ENCODE results near the gene MAGOHB. TPM values are rescaled to one million over a fixed set of nuclear protein-coding genes. Genes with fewer than 3 reads are reported as not detected.

Gene MAGOHB
- total RNA-seq, 1 experiment from 2014 or later = 62.0 TPM

- DNase-seq (ENCODE audit: low read depth, low spot score) = no peak
- in situ Hi-C loops (cut with HindIII; ENCODE audit: low pct_unique_long_range_greater_than_20kb, low sequenced_read_pairs) = no loop called here
Observed at GRCh38 chr12:10567813-10568212, 45.6 kb downstream of the MAGOHB start.

GRCh38 chr12:10563966-10564365 is 49.4 kb downstream of the MAGOHB start:
- no peak for DNase-seq (ENCODE audit: low read depth, low spot score)
- in situ Hi-C loops (cut with HindIII; ENCODE audit: low pct_unique_long_range_greater_than_20kb, low sequenced_read_pairs) = no loop called here

DNA sequence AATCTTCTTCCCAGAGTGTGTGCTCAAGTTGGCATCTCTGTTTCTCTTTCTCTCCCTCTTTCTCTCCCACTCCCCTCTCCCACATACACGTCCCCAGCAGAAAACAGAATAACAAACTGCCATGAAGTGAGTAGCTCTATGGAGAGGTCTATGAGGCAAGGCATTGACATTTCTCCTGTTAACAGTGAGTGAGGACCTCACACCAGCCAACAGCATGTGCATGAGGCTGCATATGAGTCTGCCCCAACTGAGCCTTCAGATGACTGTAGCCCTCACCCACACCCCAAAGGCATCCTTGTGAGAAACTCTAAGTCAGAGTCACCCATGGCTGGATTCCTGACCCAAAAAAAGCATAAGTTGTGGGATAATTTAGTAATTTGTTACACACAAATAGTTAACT is 50.4 kb downstream of the MAGOHB start:
- in situ Hi-C loops (cut with HindIII; ENCODE audit: low pct_unique_long_range_greater_than_20kb, low sequenced_read_pairs) = no loop called here
- no peak for DNase-seq (ENCODE audit: low read depth, low spot score)

GRCh38 chr12:10562306-10562933 is 51.0 kb downstream of the MAGOHB start:
- DNase-seq (ENCODE audit: low read depth, low spot score) = peak; percentile 62
- in situ Hi-C loops (cut with HindIII; ENCODE audit: low pct_unique_long_range_greater_than_20kb, low sequenced_read_pairs) = no loop called here

DNA sequence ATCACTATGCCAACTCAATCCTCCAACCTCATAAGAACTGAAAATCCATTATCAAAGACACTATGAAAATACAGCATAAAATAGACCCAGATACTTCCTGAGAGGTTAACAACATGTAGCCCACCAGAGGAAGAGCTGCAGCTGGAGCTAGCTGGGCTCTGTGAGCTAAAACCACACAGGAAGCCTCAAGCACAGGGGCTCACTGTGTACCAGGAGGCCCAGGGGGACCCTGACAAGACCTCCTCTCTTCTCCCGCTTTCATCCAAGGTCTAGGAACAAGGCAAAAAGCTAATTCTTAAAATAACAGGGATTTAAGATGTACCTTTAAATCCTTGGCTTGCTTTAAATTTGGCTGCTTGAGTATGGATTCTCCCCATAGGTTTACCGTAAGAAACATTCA is 54.2 kb downstream of the MAGOHB start:
- in situ Hi-C loops (cut with HindIII; ENCODE audit: low pct_unique_long_range_greater_than_20kb, low sequenced_read_pairs) = no loop called here
- no peak for DNase-seq (ENCODE audit: low read depth, low spot score)

DNA sequence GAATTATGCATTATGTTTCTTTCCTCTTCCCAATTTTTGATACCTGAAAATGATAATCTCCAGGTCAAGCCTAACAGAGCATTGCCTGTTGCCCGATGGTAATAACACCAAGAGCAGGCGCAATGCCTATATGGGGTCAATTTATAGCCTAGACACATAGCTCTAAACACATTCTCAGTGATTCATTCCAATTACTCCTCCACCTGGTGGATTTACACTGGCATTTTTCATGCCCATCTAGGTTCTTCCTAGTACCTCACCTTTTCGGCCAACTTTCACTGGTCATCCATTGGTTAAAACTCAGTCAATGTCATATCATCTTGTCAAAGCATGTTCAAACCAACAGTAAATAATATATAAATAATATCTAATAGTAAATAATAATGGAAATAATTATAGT is 54.6 kb downstream of the MAGOHB start:
- in situ Hi-C loops (cut with HindIII; ENCODE audit: low pct_unique_long_range_greater_than_20kb, low sequenced_read_pairs) = no loop called here
- no peak for DNase-seq (ENCODE audit: low read depth, low spot score)

DNA sequence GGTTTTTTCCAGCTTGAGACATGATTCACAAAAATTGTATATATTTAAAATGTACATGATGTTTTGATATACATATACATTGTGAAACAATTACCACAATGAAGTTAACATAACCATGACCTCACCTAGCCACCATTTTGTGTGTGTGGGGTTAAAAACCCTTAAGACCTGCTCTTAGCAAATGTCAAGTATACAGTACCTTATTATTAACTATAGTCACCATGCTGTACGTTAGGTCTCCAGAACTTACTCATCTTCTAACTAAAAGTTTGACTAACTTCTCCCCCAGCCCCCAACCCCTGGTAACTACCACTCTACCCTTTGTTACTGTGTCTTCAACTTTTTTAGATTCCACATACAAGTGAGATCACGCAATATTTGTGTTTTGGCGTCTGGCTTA is 55.1 kb downstream of the MAGOHB start:
- in situ Hi-C loops (cut with HindIII; ENCODE audit: low pct_unique_long_range_greater_than_20kb, low sequenced_read_pairs) = no loop called here

GRCh38 chr12:10557766-10558165 is 55.6 kb downstream of the MAGOHB start:
- in situ Hi-C loops (cut with HindIII; ENCODE audit: low pct_unique_long_range_greater_than_20kb, low sequenced_read_pairs) = no loop called here
- no peak for DNase-seq (ENCODE audit: low read depth, low spot score)

More for the DNA sequence above, 55.1 kb downstream of the MAGOHB start:
- DNase-seq (ENCODE audit: low read depth, low spot score) = no peak

- DNase-seq (ENCODE audit: low read depth, low spot score) = no peak
Observed at GRCh38 chr12:10557329-10557728, 56.1 kb downstream of the MAGOHB start.

GRCh38 chr12:10554756-10555481 is 58.5 kb downstream of the MAGOHB start:
- DNase-seq (ENCODE audit: low read depth, low spot score) = no peak
- in situ Hi-C loops (cut with HindIII; ENCODE audit: low pct_unique_long_range_greater_than_20kb, low sequenced_read_pairs) = no loop called here

More at GRCh38 chr12:10557329-10557728, 56.1 kb downstream of the MAGOHB start:
- in situ Hi-C loops (cut with HindIII; ENCODE audit: low pct_unique_long_range_greater_than_20kb, low sequenced_read_pairs) = no loop called here

DNA sequence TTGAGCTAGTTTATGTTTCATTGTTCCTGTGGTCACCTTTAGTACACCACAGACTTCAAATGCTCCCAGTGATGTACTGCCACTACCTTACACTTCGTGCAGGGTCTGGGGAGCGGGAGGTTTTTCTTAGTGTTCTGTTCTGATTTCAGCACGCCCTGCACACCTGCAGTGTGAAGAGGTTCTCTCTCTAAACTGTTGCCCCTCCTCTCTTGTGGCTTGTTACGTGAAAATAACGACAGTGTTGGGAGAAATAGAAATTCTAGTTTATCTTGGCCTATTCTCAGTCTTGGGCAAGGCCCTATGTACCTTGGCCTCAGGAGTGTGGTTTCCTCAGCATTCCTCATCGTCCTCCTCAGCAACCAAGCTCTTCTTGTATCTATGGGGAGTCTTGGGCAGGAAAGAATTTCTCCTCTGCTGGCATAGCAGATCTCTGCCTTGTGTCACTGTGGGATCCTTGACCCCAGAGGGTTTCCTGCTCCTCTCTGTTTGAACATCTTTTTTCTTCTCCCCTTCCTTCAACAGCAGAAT is 59.1 kb downstream of the MAGOHB start:
- in situ Hi-C loops (cut with HindIII; ENCODE audit: low pct_unique_long_range_greater_than_20kb, low sequenced_read_pairs) = no loop called here

More for the DNA sequence above, 59.1 kb downstream of the MAGOHB start:
- DNase-seq (ENCODE audit: low read depth, low spot score) = no peak

Other genes starting within 250 kb of the MAGOHB start
- gene KLRK1, start 223.6 kb downstream of the MAGOHB start, total RNA-seq (2014; rRNA removed; shearing (Covaris generic)) = 0.50 and 1.2 TPM in 2 replicates
- gene KLRC4, start 203.9 kb downstream of the MAGOHB start, total RNA-seq (2014; rRNA removed; shearing (Covaris generic)) = 0.16 TPM in 1 of 2 replicates, not detected in the other
- gene KLRC3, start 193.0 kb downstream of the MAGOHB start, total RNA-seq (2014; rRNA removed; shearing (Covaris generic)) = 0.66 and 1.7 TPM in 2 replicates
- gene KLRC2, start 177.6 kb downstream of the MAGOHB start, total RNA-seq (2014; rRNA removed; shearing (Covaris generic)) = not detected in 2 replicates
- 0.21 and 0.24 TPM in 2 replicates for gene KLRC1, start 160.2 kb downstream of the MAGOHB start, total RNA-seq (2014; rRNA removed; shearing (Covaris generic))
- gene EIF2S3B, start 107.7 kb downstream of the MAGOHB start, total RNA-seq (2014; rRNA removed; shearing (Covaris generic)) = 1.3 and 2.5 TPM in 2 replicates
- 0.05 TPM in 1 of 2 replicates, not detected in the other for gene STYK1, start 60.4 kb upstream of the MAGOHB start, total RNA-seq (2014; rRNA removed; shearing (Covaris generic))
- gene YBX3, start 109.7 kb upstream of the MAGOHB start, total RNA-seq (2014; rRNA removed; shearing (Covaris generic)) = 55.1 and 64.7 TPM in 2 replicates
- not detected in 2 replicates for gene TAS2R7, start 189.0 kb upstream of the MAGOHB start, total RNA-seq (2014; rRNA removed; shearing (Covaris generic))
- gene TAS2R8, start 193.7 kb upstream of the MAGOHB start, total RNA-seq (2014; rRNA removed; shearing (Covaris generic)) = not detected in 2 replicates
- gene TAS2R9, start 196.6 kb upstream of the MAGOHB start, total RNA-seq (2014; rRNA removed; shearing (Covaris generic)) = not detected in 2 replicates
- gene TAS2R10, start 212.7 kb upstream of the MAGOHB start, total RNA-seq (2014; rRNA removed; shearing (Covaris generic)) = 0.13 and 0.98 TPM in 2 replicates
- 3.2 and 4.6 TPM in 2 replicates for gene PRR4, start 235.9 kb upstream of the MAGOHB start, total RNA-seq (2014; rRNA removed; shearing (Covaris generic))